ENCODE results near the gene EVI5L. TPM values are rescaled to one million over a fixed set of nuclear protein-coding genes. Genes with fewer than 3 reads are reported as not detected.

EVI5L gene
- total and polyA plus RNA-seq, 2 of the 13 experiments (the other 11 are each of a cell fraction or from before 2014, with no cell fraction given) = 1.7 to 2.4 TPM

GRCh38 chr19:7888145-7888825, 58.3 kb downstream of the EVI5L start, which contains the start of gene LRRC8E (continued):
- no peak for TF ChIP-seq ZHX2 (IDR thresholded peaks at IDR 0.05; ENCODE audit: low read depth)
- peak; percentile 40; the same call in 1 of the 2 replicates for TF ChIP-seq ZHX2 (CRISPR knock-in tag; IDR thresholded peaks at IDR 0.05; ENCODE audit: borderline replicate concordance)
- TF ChIP-seq RARA (CRISPR knock-in tag; IDR thresholded peaks at IDR 0.05) = 0 out of 2 replicates have a peak, but pooled peaks have one; percentile 9
- no peak for TF ChIP-seq ARHGAP35 (CRISPR knock-in tag; IDR thresholded peaks at IDR 0.05; ENCODE audit: borderline replicate concordance)
- TF ChIP-seq ZNF441 (CRISPR knock-in tag; IDR thresholded peaks at IDR 0.05; ENCODE audit: borderline replicate concordance) = peak; percentile 87
- TF ChIP-seq ZNF883 (CRISPR knock-in tag; IDR thresholded peaks at IDR 0.05; ENCODE audit: not compliant biosample characterization) = peak; percentile 54
- TF ChIP-seq ZNF790 (CRISPR knock-in tag; IDR thresholded peaks at IDR 0.05; ENCODE audit: borderline replicate concordance) = no peak
- TF ChIP-seq ZNF792 (CRISPR knock-in tag; IDR thresholded peaks at IDR 0.05) = 0 out of 2 replicates have a peak, but pooled peaks have one; percentile 38
- no peak for TF ChIP-seq ZNF343 (CRISPR knock-in tag; IDR thresholded peaks at IDR 0.05)
- TF ChIP-seq ZFP90 (CRISPR knock-in tag; IDR thresholded peaks at IDR 0.05; ENCODE audit: borderline replicate concordance) = peak; percentile 52; the same call in 1 of the 2 replicates
- peak; percentile 55; the same call in 1 of the 2 replicates for TF ChIP-seq PRDM15 (CRISPR knock-in tag; IDR thresholded peaks at IDR 0.05)
- TF ChIP-seq ZNF383 (CRISPR knock-in tag; IDR thresholded peaks at IDR 0.05; ENCODE audit: borderline replicate concordance) = no peak
- no peak for TF ChIP-seq ZNF550 (CRISPR knock-in tag; IDR thresholded peaks at IDR 0.05; ENCODE audit: borderline replicate concordance)
- no peak for TF ChIP-seq ARNT (IDR thresholded peaks at IDR 0.05)
- TF ChIP-seq PHF8 (CRISPR knock-in tag; IDR thresholded peaks at IDR 0.05) = peak; percentile 93
- no peak for TF ChIP-seq ETS1 (CRISPR knock-in tag; IDR thresholded peaks at IDR 0.05)
- TF ChIP-seq HOXA5 (CRISPR knock-in tag; IDR thresholded peaks at IDR 0.05) = peak; percentile 60; the same call in 1 of the 2 replicates
- TF ChIP-seq ZNF501 (CRISPR knock-in tag; IDR thresholded peaks at IDR 0.05) = peak; percentile 30; the same call in 1 of the 2 replicates
